NCI-H748 treated with DMSO at 0.1 percent for 48 hours (cell line): ENCODE data around the gene LRRC4B.

Experiments used
- DNase-seq: peaks from one replicate; lab custom pipeline; 2025; lab: John Stamatoyannopoulos, UW

Gene LRRC4B

DNA sequence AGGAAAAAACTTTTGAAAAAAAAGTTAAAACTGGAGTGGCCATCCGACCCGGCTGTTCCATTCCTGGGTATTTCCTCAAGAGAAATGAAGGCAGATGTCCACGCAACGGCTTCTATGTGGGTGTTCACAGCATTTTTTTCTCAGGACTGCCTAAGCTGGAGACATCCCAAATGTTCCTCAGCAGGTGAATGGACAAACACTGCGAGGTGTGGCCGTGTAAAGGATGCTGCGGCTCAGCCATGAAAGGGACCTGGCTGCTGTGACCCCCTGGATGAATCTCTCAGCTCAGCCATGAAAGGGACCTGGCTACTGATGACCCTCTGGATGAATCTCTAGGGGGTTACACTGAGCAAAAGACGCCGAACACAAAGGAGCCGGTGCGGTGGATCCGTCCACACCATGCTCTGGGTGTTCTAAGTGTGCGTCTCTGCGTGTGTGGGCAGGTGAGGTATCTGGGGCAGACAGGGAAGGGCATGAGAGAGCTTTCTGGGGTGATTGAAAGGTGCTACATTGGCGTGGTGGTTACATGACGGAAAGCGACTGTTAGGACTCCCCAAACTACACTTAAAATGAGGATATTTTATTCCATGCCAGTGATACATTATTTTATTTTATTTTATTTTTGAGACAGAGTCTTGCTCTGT lies 47.3 kb downstream of the LRRC4B start:
- DNase-seq = no peak

DNA sequence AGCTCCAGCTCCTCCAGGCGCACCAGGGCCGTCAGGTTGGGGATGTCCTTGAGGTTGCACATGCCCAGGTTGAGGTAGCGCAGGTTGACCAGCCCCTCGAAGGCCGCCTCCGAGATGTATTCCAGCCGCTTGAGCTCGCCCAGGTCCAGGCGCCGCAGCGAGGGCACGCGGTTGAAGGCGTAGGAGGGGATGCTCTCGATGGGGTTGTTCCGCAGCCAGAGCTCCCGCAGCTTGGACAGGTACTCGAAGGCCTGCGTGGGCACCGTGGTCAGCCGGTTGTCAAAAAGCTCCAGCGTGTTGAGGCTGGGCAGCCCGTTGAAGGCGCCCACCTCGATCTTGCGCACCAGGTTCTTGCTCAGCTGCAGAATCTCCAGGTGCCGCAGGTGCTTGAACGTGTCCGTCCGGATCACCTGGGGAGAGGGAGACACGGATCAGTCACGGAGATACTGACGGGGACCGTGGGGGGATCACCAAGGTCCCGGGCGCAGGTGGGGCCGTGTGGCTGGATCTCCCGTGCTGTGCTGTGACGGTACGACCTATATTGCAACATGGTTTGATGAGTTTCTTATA lies 49.1 kb downstream of the LRRC4B start:
- no peak for DNase-seq

DNA sequence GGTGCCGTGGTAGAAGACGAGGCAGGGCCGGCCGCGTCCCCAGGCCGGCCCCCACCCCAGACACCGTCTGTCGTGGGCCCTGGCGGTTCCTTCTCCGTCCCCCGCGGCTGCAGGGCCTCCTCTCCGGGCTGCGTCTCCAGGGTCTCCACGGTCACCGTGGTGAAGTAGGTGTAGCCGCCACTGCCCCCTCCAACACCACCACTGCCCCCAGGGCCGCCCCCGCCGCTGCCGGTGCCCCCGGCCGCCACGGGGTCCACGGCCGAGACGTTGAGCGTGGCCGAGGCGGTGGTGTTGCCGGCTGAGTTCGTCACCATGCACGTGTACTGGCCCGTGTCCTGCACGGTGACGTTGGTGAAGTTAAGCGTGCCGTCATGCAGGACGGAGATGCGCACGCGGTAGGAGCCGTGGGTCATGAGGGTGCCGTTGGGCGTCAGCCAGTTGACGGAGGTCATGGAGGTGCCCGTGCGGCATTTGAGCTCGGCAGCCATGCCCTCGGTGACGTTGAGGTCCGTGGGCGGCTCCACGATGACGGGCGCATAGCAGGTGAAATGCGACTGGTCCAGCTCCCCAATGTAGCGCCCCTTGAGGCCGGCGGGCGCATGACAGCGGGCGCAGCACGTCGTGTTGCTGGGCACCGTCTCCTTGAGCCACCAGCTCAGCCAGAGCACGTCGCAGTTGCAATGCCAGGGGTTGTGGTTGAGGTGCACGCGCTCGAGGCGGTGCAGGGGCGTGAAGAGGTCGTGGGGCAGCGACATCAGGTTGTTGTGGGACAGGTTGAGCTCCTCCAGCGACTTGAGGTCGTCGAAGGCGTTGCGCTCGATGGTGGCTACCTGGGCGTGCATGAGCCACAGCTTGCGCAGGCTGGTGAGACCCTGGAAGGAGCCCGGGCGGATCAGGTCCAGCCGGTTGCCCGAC lies 49.9 kb downstream of the LRRC4B start:
- DNase-seq = no peak

DNA sequence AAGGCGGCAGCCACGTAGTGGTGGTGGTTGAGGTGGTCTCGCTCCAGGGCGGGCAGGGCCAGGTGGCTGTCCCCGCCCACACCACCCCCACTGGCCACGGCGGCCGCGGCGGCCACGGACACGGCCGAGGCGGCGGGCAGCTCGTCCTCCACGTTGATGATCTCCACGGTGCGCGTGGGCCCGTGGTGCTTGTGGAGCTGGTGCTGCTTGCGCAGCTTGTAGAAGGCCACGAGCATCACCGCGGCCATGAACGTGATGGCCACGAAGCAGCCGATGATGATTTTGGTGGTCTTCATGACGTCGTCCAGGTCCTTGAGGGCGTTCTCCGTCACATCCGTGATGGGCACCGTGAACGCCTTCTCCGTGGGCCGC lies 50.5 kb downstream of the LRRC4B start:
- DNase-seq = no peak

DNA sequence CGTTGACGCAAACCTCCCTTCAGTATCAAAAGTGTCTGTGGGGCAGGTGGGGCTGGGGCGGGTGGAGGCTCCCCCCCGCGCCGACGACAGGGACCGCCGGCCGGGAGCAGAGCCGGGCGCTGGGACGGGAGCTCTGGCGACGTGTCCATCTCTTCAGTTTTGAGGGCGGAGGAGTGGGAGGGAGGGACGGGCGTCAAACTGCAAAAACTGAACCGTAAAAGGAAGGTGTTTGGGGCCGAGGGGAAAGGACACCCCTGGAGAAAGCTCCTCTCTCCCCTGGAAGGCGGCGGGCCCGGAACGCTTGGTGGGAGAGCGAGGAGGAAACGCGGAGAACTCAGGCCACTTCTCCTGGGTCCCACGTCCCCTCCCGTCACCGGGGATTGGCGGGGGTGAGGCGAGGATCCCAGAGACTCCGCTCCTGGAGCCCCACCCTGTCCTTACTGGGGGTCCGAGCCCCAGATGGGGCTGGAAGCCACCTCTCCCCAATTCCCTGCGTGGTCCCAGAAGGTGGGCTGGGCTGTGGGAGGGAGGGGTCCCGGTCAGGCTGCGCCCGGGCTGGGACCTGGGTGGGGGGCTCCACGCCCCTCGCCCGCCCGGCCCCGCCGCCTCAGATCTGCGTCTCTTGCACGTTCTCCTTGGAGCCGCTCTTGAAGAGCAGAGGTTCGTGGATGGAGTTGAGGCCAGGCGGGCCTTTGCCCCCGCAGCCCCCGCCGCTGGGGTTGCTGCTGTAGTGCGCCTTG lies 51.1 kb downstream of the LRRC4B start:
- DNase-seq = no peak

DNA sequence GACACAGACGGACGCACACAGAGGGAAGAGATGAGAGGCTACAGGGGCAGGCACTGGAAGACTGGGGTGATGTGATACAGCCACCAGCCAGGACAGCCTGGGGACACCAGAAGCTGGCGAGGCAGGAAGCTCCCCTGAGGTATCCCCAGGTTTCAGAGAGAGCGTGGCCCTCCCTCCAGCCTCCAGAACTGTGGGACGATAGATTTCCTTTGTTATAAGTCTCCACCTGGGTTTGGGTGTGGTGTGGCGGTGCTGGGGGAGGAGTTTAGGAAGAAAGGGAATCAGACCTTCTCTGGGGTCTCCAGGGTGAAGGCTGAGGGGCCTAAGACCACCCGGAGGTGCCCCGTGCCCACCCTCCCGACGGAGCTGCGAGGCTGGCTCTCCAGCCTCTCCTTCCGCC lies 51.8 kb downstream of the LRRC4B start:
- DNase-seq = no peak

DNA sequence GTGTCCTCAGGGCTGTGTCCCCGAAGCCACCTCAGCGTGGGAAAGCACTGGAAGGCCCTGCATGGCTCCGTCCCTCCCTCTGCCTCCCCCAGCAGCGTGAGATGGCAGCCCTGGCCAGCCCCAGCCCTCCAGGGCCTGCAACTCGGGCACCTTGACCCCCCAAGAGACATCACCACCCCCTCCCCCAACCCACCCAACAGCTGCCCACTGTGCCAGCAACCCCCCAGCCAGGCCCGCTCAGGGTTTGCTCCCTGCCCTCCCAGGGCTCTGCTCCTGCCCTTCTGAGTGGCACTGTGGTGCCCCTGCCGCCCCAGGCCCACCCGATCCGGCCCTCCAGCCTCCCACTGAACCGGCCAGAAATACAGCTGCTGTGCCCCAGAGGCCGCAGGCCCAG lies 53.1 kb downstream of the LRRC4B start:
- no peak for DNase-seq

DNA sequence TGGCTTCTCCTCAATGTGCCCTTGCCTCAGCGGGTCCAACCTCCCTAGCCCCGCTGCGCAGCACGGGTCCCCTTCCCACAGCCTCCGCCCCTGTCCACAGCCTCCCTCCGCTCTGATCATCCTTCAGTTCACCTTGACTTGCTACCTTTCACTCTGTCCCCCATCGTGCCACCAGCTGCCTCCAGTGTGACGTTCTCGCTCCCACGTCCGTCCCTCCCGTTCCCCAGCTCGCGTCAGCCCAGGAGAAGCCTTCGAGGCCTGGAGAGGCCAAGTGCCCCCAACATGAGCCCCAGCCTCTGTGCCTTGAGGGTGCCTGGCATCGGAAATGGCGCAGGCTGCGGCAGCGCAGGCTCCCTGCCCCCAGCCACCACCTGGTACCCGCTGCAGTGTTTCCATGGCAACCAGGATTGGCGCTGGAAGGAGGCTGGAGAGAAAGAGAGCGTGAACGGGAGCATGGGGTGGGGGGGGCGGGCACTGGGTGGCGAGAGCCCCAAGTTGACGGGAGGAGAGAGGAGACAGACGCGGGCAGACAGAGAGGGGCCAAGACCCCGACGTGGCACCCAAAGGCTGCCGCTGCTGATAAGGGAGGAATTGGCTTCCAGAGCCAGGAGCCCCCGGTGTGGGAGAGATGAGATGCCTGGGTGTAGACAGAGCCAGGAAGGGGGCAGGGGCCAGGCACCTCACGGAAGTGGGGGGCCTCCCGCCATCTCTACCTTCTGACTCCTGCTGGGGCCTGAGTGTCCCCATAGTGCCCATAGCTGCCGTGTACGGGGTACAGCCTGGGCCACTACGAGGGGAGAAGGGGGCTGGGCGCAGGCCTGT lies 53.7 kb downstream of the LRRC4B start:
- DNase-seq = no peak

DNA sequence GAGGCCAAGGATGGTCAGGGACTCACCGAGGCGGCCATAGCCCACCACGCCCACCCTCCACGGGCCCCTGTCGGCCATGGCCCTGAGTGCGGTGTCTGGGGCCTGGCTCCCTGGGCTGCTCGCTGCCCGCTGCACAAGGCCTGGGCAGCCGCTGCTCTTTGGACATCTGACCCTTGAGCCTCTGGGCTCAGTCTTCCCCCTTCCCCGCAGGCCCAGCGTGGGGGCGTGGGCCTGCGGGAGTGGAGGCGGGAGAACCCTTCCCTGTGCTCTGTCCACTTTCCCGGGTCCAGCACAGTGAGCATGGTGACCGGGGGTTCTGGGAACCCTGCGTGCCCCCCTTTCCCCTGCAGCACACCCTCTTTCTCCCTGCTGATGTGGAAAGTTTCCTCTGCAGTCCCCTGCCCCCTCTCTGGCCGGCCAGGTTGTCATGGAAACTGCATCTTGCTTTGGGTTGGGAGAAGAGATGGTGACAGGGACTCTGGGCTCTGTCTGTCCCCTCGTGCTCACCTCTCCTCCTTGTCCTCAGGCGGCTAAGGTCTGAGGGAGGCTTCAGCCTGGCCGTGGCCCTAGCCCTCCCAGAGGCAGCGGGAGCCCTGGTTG lies 54.4 kb downstream of the LRRC4B start, which contains the start of gene ASPDH:
Gene ASPDH (minus strand): TSS at position 168 of the 600 bp plus-strand sequence. CDS start 90 bp downstream, at position 78.
- no peak for DNase-seq

DNA sequence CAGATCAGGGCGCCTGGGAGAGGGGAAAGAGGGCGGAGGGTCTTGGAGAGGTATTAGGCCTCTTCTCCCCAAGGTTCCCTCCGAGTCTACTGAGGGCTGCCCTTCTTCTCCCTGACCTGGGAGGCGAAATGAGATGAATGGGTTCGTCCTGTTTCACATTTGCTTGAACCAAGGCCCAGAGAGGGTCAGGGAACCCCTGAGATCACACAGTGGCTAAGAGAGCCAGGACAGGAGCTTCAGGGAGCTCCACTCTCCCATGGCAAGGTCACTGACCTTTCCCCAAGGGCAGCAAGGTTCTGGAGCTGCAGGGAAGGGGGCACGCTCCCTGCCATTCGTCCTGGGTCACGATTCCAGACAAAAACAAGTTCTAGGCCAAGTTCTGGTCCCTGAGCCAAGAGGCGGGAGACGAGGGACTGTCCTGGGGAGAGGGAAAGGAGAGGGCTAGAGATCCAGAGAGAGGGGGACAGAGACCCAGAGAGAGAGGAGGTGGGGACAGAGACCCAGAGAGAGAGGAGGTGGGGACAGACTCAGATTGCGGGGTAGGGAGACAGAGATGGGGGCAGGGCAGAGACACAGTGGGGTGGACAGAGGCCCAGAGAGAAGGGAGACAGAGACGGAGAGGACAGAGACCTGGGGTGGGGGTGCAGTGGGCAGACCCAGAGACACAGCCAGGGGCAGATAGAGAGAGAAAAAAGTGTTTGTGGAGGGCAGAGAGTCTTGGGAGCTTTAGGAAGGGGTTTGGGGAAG lies 55.1 kb downstream of the LRRC4B start:
- no peak for DNase-seq

DNA sequence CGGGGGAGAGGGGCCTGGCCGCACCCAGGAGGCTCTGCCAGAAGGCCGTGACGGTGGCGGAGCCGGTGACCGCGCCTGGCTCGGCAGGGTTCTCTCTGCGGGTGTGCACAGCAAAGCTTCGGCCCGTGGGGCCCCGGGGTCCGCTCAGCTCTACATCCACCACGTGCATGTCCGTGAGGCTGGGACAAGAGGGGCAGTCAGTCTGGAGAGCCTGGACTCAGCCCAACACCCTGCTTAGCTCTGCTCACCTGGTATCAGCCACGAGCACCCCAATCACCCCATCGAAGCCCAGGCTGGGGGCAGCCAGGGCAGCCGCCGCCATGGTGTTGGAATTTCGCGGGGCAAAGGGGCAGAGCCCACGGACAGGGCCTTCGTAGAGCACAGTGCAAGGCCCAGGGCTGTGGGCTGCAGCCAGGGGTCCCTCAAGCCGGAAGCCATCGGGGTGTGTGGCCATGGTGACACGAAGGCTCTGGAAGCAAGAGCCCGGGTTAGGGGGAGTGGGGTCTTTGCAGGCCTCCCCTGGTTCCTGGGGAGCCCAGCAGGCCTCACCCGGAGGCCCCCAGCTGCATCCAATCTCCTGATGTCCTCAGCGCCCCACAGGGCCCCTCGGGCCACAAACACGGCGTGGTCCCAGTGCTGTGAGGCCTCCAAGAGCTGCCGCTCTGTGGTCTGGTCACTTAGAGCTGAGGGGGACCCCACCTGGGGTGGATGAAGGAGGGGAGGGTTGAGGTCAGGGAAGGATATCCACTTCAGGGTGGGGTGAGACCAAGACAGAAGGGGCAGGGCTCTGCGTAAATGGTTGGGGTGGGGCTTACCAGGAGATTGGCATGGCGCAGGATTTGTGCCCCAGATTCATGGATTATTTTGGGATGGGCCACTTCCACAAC lies 55.9 kb downstream of the LRRC4B start:
- DNase-seq = no peak

DNA sequence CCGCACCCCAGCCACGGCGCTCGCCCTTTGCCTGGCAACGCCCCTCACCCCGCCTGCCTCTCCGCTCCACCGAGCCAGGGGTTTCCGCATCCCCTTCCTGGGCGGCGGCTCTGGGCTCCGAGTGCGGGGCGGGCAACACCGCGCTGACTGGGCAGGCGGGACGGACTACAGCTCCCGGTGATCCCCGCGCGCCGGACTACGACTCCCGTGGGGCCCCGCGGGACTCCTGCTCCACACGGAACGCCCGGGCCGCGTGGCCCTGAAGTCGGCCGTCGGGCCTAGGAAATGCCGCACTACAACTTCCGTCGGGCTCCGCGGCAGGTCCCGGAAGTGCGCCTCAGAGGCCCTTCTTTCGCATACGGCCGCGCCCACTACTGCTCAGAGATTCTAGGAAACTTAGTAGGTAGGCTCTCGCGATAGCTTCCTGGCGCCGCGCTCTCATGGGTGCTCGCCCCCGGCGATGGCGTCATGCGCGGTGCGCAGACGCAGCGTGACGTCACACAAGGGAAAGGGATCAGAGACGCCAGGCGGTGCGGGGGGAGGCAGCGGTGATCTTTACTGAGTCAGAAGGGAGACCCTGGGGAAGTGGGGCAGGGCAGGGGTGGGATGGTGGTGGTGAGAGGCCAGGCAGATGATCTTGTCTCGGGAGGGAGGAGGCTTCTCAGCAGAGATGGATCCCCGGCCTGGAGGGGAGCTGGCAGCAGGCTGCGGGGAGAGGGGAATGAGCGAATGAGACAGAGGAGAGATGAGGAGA lies 57.0 kb downstream of the LRRC4B start, which contains the start of gene JOSD2:
Gene JOSD2 (minus strand): TSS at position 123 of the 754 bp plus-strand sequence. CDS start 760 bp downstream, outside the sequence.
- peak; percentile 99 for DNase-seq

DNA sequence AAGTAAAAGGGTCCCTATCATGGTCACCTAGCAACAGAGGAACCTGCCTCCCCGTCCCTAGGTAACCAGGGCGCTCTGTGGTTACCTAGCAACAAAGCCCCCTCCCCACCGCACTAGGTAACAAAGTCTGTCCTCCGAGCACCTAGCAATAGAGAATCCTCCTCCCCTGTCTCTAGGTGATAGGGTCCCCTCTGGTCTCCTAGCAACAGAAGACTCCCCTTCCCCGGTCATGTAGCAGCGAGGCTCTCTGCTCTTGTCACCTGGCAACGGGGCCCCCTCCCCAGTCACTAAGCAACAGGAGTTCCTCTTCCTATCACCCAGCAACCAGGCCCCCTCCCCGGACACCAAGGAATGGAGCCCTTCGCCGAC lies 57.6 kb downstream of the LRRC4B start:
- DNase-seq = peak; percentile 97

DNA sequence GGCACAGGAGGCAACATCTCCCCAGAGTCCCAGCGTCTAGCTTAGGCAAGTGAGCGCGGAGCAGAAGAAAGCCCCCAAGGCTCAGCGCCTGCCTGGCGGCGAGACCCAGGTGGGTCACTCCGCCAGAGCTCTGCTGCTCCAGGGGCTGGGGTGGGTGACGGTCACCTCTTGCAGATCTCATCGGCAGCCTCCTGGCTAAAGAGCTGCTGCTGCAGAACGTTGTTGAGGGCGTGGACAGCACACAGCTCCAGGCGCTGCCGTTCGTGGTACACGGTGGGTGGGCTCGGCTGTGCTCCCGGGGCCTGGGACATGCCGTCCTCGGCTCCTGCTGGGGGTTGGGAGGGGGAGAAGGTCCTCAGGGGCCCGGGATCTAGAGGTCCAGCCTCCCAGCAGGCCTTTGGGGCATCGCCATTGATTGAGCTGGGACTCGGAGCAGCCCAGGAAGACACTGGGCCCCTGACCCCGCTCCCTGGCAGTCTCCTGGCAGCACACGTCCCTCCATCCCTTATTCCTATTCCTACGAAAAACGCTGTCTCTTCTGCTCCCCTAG lies 58.0 kb downstream of the LRRC4B start:
- DNase-seq = no peak

DNA sequence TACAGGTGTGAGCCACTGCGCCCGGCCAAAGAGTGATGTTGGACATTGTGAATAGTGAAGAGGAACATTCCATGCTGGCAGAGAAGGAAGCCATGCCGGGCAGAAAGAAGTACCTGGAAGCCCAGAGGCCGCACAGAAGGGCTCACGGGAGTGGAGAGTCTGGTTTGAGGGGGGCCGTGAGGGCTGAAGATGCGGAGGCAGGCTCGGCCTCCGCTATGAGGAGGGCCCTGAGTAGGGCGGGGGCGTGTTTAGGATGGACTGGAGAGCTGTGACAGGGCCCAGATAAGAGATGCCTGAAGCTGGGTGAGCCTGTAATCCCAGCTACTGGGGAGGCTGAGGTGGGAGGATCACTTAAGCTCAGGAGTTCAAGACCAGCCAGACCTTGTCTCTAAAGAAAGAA lies 58.9 kb downstream of the LRRC4B start:
- DNase-seq = no peak

DNA sequence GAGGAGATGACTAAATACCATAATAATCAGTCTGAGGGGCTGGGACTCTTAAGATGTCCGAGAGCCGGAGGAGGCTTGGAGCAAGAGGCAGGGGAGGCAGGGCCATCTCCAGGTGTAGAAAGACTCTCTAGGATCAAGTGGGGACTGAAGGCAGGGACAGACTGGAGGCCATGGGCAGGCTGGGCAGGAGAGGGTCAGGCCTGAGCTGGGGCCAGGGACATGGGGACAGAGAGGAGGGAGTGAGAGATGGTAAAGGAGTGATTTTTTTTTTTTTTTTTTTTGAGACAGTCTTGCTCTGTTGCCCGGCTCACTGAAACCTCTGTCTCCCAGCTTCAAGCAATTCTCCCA lies 59.4 kb downstream of the LRRC4B start:
- no peak for DNase-seq

DNA sequence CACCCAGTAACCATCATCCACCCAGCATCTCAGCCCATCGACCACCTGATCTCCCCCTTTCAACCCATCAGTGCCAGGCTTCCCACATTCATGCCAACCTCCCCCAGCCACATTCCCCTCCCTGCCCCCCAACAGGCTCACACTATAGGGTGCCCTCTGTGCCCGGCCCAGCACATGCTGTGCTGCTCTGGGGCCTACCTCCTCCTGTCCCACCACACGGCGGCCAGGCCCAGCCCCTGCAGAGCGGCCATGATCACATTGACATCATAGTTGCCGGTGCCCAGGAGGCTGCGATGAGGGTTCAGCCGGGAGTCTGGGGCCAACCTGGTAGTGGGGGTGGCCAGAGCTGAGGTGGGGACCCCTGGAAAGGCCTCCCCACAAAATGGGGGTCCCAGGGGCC lies 60.9 kb downstream of the LRRC4B start:
- DNase-seq = no peak

DNA sequence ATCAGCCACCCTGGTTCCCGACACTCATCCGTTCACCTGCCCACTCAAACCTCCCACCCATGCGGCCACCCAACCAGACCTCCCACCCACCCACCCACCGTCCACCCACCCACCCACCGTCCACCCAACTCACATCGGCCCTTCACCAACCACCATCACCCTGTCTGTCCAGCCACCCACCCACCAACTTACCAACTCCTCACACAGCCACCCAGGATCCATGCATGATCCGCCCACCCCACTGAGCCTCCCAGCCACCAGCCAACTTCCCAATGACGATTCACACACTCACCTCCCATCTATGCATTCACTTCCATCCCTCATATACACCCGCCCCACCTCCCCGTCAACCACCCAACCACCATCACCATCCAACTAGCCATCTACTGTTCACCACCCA lies 61.5 kb downstream of the LRRC4B start:
- no peak for DNase-seq
